HCT116 (cell line): ENCODE data around the gene TUBA4B. TPM values are rescaled to one million over a fixed set of nuclear protein-coding genes. Genes with fewer than 3 reads are reported as not detected.

Experiments
- ATAC-seq: fragments of 200-7000 bp; cut with Tn5 transposase; 2 replicates; pipeline ENCODE4 v1.9.1; 2020; ENCODE audit warnings: mild to moderate bottlenecking, moderate library complexity
- BruUV-seq: library from RNA; stranded (reverse); fragments of 400-500 nt; replicated peaks from 2 replicates; lab custom pipeline; 2021; lab: Mats Ljungman, UMichigan
- CTCF ChIA-PET: fragments of 300-600 bp; sonication (Branson Sonifier 250); formaldehyde crosslinking; loops from one replicate; lab custom pipeline; 2021; ENCODE audit warnings: antibody characterized with exemption; lab: Charles Lee
- POLR2A ChIA-PET: fragments of 300-600, 350-600 bp; sonication (Branson Sonifier 250); formaldehyde crosslinking; loops from one replicate; lab custom pipeline; 2021; ENCODE audit warnings: antibody characterized with exemption; lab: Charles Lee
- RAD21 ChIA-PET, 2 experiments: fragments of 300-600 bp; sonication (Branson Sonifier 250); formaldehyde crosslinking; loops; one replicate each; lab custom pipeline; 2023; ENCODE audit warnings: low total read pairs in 2 of 2; ENCODE audit not compliant: uncharacterized antibody in 2 of 2, unreplicated experiment in 2 of 2, low non-redundant PET in 1 of 2; lab: Charles Lee
- DNase-seq: peaks from one replicate; pipeline ENCODE4 v3.0.0-alpha.2; 2010; ENCODE audit warnings: low read depth, low spot score
- H2AFZ ChIP-seq: fragments of 200-600 bp; shearing (Covaris generic), sonication (generic); 2 replicates; pipeline ENCODE4 v1.6.1; 2017; ENCODE audit warnings: low read depth, mixed run types, mixed read lengths, antibody characterized with exemption, low read length; ENCODE audit not compliant: poor library complexity, severe bottlenecking
- H3K27ac ChIP-seq: 2 replicates; pipeline ENCODE4 v1.5.1; 2012; ENCODE audit warnings: low read depth, low read length
- H3K27me3 ChIP-seq: fragments of 200-600 bp; sonication (generic); 2 replicates; pipeline ENCODE4 v1.6.1; 2016; ENCODE audit warnings: mixed run types, low read length, mixed read lengths; ENCODE audit not compliant: insufficient read depth
- H3K36me3 ChIP-seq, 2 experiments: fragments of 200-500 bp in 1 of 2; fragments of 200-600 bp in 1 of 2; sonication (Bioruptor generic) in 1 of 2; sonication (generic) in 1 of 2; 2 replicates each; pipeline versions ENCODE4 v1.5.1 to v1.6.1; 2014 to 2016; ENCODE audit warnings: low read length in 2 of 2, inconsistent platforms in 1 of 2, mixed read lengths in 1 of 2, mixed run types in 1 of 2; ENCODE audit not compliant: insufficient read depth in 2 of 2, control insufficient read depth in 1 of 2
- H3K4me1 ChIP-seq, 2 experiments: fragments of 200-600 bp in 1 of 2; sonication (generic) in 1 of 2; 2 replicates each; pipeline versions ENCODE4 v1.5.1 to v1.6.1; 2012 to 2017; ENCODE audit warnings: low read length in 2 of 2, inconsistent platforms in 1 of 2, mild to moderate bottlenecking in 1 of 2, mixed read lengths in 1 of 2, mixed run types in 1 of 2, moderate library complexity in 1 of 2; ENCODE audit not compliant: insufficient read depth in 2 of 2, control insufficient read depth in 1 of 2
- H3K4me2 ChIP-seq: fragments of 200-600 bp; sonication (generic); 2 replicates; pipeline ENCODE4 v1.6.1; 2017; ENCODE audit warnings: mixed run types, low read length, mixed read lengths
- H3K4me3 ChIP-seq, 2 experiments: fragments of 200-600 bp in 1 of 2; sonication (generic) in 1 of 2; replicated peaks in 1 of 2; 2 replicates each; pipeline ENCODE4 v1.5.1; 2011 to 2016; ENCODE audit warnings: low read length in 2 of 2, control low read depth in 1 of 2, low read depth in 1 of 2, mild to moderate bottlenecking in 1 of 2, mixed read lengths in 1 of 2, mixed run types in 1 of 2
- H3K79me2 ChIP-seq: fragments of 200-600 bp; sonication (generic); 2 replicates; pipeline ENCODE4 v1.6.1; 2017; ENCODE audit warnings: mild to moderate bottlenecking, mixed run types, low read length, moderate library complexity, mixed read lengths; ENCODE audit not compliant: insufficient read depth
- H3K9ac ChIP-seq: fragments of 200-600 bp; sonication (generic); 2 replicates; pipeline ENCODE4 v1.6.1; 2016; ENCODE audit warnings: low read length, mixed read lengths
- H3K9me2 ChIP-seq: fragments of 200-600 bp; sonication (generic), shearing (Covaris generic); 2 replicates; pipeline ENCODE4 v1.6.1; 2017; ENCODE audit warnings: mixed run types, mild to moderate bottlenecking, moderate library complexity; ENCODE audit not compliant: insufficient read depth
- H3K9me3 ChIP-seq, 2 experiments: fragments of 200-500 bp in 1 of 2; fragments of 200-600 bp in 1 of 2; sonication (Bioruptor generic) in 1 of 2; sonication (generic) in 1 of 2; 2 replicates each; pipeline ENCODE4 v1.6.1; 2014 to 2017; ENCODE audit warnings: low read length in 2 of 2, mixed read lengths in 2 of 2, inconsistent platforms in 1 of 2, low read depth in 1 of 2, mild to moderate bottlenecking in 1 of 2, mixed run types in 1 of 2, moderate library complexity in 1 of 2; ENCODE audit not compliant: control insufficient read depth in 1 of 2, insufficient read depth in 1 of 2
- H4K20me1 ChIP-seq: fragments of 200-600 bp; sonication (generic), shearing (Covaris generic); 2 replicates; pipeline ENCODE4 v1.6.1; 2017; ENCODE audit warnings: mixed run types, mild to moderate bottlenecking, moderate library complexity; ENCODE audit not compliant: insufficient read depth
- MAX ChIP-seq: IDR thresholded peaks from 2 replicates; pipeline ENCODE4 v1.6.1; 2012
- POLR2AphosphoS5 ChIP-seq: IDR thresholded peaks from 2 replicates; pipeline ENCODE4 v1.6.1; 2011; ENCODE audit warnings: mild to moderate bottlenecking, low read depth, low read length, moderate library complexity
- ZFX ChIP-seq: fragments of 450-650 bp; IDR thresholded peaks from 2 replicates; pipeline ENCODE4 v1.6.1; 2017
- intact Hi-C: fragments of 100-400 bp; cut with micrococcal nuclease; formaldehyde crosslinking; loops from 2 replicates; pipeline ENCODE4 v1.10.0; 2022
- total RNA-seq: library from RNA; stranded (reverse); gene quantifications from one replicate; pipeline ENCODE4 v1.2.1, GENCODE V29; 2021; ENCODE audit not compliant: unreplicated experiment

The TUBA4B gene
- total RNA-seq, 1 experiment from 2014 or later, result not detected

GRCh38 chr2:219228041-219228910 lies 24.8 kb upstream of the TUBA4B start (continued):
- TF ChIP-seq ZFX, result no peak

GRCh38 chr2:219228911-219229304 lies 24.1 kb upstream of the TUBA4B start:
- RAD21 ChIA-PET, result no interaction called here
- H3K9ac ChIP-seq, result peak overlapping the region; percentile 85
- H2AFZ ChIP-seq, result no peak overlapping the region
- H3K4me3 ChIP-seq, result peak overlapping the region; percentile 79 to 98
- ATAC-seq, result peak; percentile 27
- DNase-seq, result no peak
- no peaks in the 10 kb centered on the region for H3K9me3 ChIP-seq
- H4K20me1 ChIP-seq, result no peaks in the 10 kb centered on the region
- intact Hi-C loops, result loop anchor here (1.0 to 5.0 kb wide), 2 partner anchors 45 to 68 kb away; no protein-coding TSS in a partner anchor
- TF ChIP-seq POLR2AphosphoS5, result peak; percentile 50
- no peak for TF ChIP-seq MAX
- TF ChIP-seq, all 23 proteins: peak for 1
- Histone ChIP-seq H3K4me1 (peaks cover 6 to 18% of the 10 kb centered on the region in 2 experiments; a peak in 3 of 4 replicates), H3K9me2 (no peaks in the 10 kb centered on the region), H3K27me3 (no peaks in the 10 kb centered on the region), H3K36me3 (peaks cover 21 to 34% of the 10 kb centered on the region in 2 experiments; a peak in 3 of 4 replicates), H3K27ac (peak overlapping the region; percentile 78), H3K79me2 (peaks cover 27% of the 10 kb centered on the region), H3K4me2 (peak overlapping the region; percentile 95)
- BruUV-seq, result no TSS peak
- ChIA-PET CTCF (interaction anchor here (1.4 to 2.4 kb wide), 2 partner anchors 66 to 249 kb away, joined by 3 to 12 read pairs; no protein-coding TSS in a partner anchor), POLR2A (interaction anchor here (1.0 to 1.9 kb wide), 4 partner anchors 17 to 45 kb away, joined by 3 to 7 read pairs (median 4); partner anchors contain the start of genes GLB1L and STK16)
